AG08396 (cell line): Measurements from ENCODE around the gene COPS9.

Experiments used
- DNase-seq: peaks from one replicate; pipeline ENCODE4 v3.0.0; 2012; ENCODE audit warnings: low spot score, mixed read lengths

COPS9 gene

GRCh38 chr2:240147911-240148587 lies 11.9 kb upstream of the COPS9 start:
- no peak for DNase-seq

GRCh38 chr2:240147382-240147781 lies 11.3 kb upstream of the COPS9 start:
- DNase-seq, result no peak

DNA sequence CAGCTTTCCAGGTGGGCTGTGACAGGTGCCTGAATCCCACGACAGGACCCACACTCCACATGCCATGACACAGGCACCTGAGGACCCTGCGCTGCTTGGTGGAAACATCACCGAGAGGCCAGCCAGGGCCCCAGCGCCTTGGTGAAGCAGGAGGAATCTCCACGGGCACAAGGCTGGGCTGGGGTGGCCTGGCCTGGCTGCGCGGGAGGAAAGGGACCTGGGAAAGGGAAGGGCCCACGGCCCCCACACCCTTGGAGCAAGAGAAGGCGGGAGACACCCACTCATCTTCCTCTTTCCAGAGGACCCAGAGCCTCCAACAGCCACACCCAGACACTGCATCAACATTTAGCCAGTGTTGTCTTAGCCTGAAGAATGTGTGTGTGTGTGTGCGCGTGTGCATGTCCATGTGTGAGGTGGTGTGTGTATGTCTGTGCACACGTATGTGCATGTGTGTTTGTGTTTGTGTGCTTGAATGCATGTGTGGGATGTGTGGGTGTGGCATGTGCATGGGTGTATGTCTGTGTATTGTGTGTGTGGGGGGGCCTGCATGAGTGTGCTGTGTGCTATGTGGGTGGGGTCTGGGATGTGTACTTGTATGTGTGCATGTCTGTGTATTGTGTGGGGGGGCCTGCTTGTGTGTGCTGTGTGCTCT lies 10.6 kb upstream of the COPS9 start:
- no peak for DNase-seq

DNA sequence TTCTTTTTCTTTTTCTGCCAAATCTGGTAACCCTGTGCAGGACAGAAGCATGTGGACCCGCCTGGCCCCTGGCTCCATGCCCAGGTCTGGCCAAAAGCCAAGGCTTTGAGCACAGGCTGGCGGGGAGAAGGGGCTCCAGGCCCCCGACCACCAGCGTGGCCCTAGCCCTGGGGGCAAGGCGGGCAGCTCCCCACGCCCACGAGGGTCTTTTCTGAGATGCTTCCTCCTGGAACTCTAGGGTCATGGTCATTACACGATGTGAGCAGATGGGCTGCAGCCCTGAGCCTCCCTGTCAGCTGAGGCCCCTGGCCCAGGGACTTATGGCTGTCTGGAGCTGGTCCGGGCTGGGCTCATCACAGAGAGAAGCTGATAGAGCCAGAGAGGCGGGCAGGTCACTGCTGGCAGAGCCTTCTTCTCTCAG lies 10.0 kb upstream of the COPS9 start:
- DNase-seq, result no peak

GRCh38 chr2:240145461-240145860 lies 9.4 kb upstream of the COPS9 start:
- DNase-seq, result no peak

- DNase-seq, result no peak
Observed at GRCh38 chr2:240144649-240145261, 8.7 kb upstream of the COPS9 start.

DNA sequence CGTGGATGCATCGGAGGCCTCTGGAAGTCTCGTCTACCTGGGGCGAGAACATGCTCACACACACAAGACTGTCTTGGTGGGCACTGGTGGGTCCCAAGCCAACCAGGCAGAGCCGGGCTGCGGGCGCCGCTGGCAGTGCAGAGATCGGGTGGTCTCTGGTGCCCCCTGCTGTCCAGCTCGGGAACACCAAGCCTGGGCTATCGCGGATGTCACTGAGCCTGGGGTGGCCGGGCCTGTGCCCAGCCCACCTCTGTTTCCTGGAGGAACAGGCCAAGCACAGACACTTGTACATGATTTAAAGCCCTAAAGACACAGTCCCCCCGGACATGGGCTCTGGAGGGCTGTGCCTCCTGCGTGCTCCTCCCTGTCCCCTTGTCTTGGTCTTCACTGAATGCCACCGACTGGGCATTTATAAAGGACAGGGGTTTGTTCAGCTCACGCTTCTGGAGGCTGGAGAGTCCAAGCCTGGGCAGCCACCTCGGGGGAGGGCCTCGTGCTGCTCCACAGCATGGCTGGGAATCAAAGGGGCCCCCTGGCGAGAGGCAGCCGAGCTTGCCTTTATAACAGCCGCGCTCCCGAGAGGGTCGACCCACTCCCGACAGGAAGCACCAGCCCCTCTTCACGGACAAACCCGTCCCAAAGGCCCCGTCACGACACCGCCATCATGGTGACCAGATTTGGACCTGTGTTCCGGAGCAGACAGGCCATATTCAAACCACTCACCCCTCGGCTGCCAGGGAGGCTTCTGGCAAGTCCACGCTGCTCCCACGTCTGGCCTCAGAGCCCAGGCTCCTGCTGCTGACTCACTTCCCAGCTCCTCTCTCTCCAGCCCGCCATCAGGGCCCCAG lies 7.9 kb upstream of the COPS9 start:
- peak; percentile 90 for DNase-seq

GRCh38 chr2:240143276-240143675 lies 7.2 kb upstream of the COPS9 start:
- no peak for DNase-seq

- no peak for DNase-seq
Observed at GRCh38 chr2:240142859-240143258, 6.8 kb upstream of the COPS9 start.

DNA sequence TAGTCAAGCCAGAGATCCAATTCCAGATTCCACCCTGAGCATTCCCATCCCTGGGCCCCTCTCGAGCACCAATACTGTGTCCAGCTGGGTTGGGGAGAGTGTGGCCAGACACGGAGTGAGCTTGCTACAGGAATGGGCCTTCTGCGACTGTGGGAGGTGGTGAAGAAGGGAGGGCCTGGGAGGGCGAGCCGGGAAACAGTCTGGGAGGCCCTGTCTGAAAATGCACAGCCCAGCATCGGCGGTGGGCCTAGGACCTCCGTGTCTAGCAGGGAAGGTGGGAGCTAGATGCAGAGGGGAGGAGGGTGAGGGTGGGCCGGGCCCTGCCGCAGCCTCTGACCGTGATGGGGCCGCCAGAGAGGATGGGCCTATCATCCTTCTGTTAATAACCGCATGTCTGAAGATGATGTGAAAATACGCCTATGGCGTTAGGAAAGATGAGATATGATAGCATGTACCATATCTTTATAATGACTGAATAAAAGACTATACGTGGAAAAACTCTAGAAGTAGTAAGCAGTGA lies 6.2 kb upstream of the COPS9 start:
- no peak for DNase-seq

- DNase-seq, result no peak
Observed at GRCh38 chr2:240141736-240142135, 5.6 kb upstream of the COPS9 start.

DNA sequence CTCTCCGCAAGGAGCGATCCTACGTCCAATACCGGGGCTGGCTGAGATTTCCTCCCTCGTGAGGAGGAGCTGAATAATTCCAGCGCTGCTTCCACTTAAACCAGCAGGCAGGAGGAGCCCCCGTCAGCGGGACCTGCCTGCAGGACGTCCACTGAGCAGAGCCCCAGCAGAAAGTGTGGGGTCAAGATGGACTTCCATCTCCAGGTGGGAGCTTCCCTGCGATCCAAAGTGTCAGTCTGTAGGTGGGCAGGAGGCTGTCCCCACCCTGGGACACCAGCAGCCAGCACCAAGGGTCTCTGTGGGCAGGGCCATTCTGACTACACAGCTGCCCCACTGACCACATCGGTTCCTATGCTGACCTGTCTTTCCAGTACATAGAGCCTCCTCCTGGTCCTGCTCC lies 4.8 kb upstream of the COPS9 start:
- DNase-seq, result no peak

- no peak for DNase-seq
Observed at GRCh38 chr2:240140511-240140910, 4.4 kb upstream of the COPS9 start, which contains the start of gene OTOS. Gene OTOS (minus strand): TSS chr2:240140658. CDS start chr2:240140326, 332 bp downstream.

DNA sequence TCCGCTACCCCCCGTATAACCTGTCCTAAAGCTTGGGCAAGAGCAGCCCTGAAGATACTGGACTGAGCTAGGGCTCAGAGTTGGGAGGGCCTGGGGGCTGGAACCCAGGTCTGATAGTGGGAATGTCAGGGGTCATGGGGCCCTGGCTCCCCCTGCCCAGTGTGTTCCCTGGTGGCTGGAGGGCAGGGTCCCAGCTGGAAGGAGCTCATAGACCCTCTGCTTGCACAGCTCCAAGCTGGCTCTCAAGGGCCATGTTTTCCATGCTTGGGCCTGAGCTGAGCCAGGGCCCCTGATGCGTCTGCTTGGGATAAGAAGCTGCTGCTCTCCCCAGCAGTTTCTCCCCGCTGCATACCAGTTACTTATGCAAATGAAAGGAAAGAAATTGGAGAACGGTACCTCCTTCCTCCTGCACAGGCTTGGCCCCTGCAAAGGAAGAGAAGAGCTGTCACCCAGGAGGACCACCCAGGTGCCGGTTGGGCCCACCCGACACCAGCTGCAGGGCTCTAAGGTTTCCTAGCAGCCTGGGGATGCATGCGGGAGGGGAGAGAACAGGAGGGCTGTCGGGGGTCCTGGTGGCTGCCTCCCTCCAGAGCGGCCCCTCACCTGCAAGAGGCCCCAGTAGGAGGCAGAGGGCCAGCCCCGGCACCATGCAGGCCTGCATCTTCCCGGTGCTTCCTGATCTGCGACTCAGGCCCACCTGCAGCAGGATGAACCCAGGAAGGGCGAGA lies 3.7 kb upstream of the COPS9 start:
- DNase-seq, result no peak

GRCh38 chr2:240139011-240139441 lies 2.9 kb upstream of the COPS9 start:
- no peak for DNase-seq

GRCh38 chr2:240138254-240138984 lies 2.3 kb upstream of the COPS9 start:
- DNase-seq, result no peak

DNA sequence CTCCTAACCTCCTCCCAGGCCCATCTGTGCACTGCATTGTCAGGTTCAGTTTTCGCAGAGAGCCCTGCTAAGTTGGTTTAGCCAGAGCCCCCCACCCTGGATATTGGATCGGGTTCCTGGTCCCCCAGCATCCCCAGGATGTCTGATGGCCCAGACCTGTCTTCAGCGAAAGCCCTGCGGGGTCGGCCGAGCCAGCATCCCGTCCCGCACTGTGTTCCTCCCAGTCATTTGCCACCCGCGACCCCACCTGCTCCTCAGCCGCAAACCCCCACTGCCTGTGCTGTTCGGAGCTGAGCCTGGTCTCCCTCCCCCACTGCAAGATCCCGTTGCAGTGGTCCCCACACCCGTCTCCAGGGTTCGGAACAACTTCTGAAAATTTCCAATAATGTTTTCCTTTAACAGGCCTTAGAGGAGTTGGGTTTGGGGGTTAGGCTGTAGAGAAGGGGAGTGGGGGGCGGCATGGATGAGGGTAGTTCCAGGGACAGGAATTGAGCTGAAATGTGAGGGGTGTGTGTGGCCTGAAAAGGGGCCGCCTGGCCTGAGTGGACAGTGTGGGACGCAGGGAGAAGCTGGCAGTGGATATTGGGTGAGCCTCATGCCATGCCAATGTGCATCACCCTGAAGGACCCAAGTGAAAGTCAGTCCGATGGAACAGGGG lies 1.6 kb upstream of the COPS9 start:
- no peak for DNase-seq

DNA sequence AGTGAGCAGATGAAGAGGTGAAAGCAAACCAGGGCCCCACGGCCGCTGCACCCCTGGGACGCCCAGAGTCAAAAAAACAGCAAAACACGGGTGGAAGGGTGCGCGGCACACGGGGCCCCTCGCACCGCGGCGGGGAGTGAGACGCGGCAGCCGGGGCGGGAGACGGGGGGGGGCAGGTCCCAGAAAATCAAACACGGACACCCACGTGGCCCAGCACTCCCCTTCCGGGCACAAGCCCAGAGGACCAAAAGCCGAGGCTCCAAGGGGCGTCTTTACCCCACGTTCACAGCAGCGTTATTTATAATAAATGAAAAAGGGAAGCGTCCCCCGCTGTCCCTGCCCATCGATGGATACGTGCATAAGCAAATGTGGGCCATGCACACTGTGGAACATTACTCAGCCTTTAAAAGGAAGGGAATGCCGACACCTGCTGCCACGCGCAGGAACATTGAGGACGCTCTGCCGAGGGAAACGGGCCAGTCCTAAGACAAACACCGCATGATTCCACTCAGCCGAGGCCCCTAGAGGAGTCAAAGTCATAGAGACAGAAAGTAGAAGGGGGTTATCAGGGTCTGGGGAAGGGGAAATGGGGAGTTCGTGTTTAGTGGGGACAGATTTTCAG lies 677 bp upstream of the COPS9 start:
- no peak for DNase-seq

GRCh38 chr2:240135706-240136012 lies 446 bp downstream of the COPS9 start:
- no peak for DNase-seq

GRCh38 chr2:240134956-240135520 lies 1.1 kb downstream of the COPS9 start:
- no peak for DNase-seq
